Measurements from ENCODE around the gene AGPAT1. TPM values are rescaled to one million over a fixed set of nuclear protein-coding genes. Genes with fewer than 3 reads are reported as not detected.

AGPAT1 gene
- 10 to 100 TPM; 32.0 to 58.7 (median 42.0) TPM for total RNA-seq

- in situ Hi-C loops (cut with MboI; ENCODE audit: low sequenced_read_pairs in 4 of 4) (loop anchor here in 3 of 4 donors (25.0 kb wide), 6 partner anchors 214 to 1564 kb away; partner anchors contain the start of genes BRD2 (in 3 of the 3), HLA-DMA (in 3 of the 3), APOM (in 2 of the 3) and BAG6 (in 2 of the 3)), intact Hi-C loops (cut with DNase I; ENCODE audit: low total_unique reads) (loop anchor here (1.0 to 10.0 kb wide), 8 partner anchors 46 to 1139 kb away; partner anchors contain the start of genes B3GALT4, BRD2, CSNK2B and DXO)
- peak; percentile 56 to 63 for ATAC-seq
These were observed at the start of gene AGPAT1 for GRCh38 chr6:32175711-32176475. AGPAT1 (minus strand) TSS chr6:32176084; CDS start chr6:32171496, 4,588 bp downstream.

GRCh38 chr6:32224696-32225095, 48.8 kb upstream of the AGPAT1 start:
- H3K36me3 ChIP-seq: no peaks in the 10 kb centered on the region
- no peaks in the 10 kb centered on the region for H3K9me3 ChIP-seq
- no peaks in the 10 kb centered on the region for H3K4me1 ChIP-seq
- intact Hi-C loops (cut with DNase I; ENCODE audit: low total_unique reads): no loop called here
- no peak overlapping the region for H3K4me3 ChIP-seq
- ATAC-seq (no peak), DNase-seq (no peak)
- no peak for TF ChIP-seq POLR2A (IDR thresholded peaks at IDR 0.05)
- no peak for TF ChIP-seq CTCF (IDR thresholded peaks at IDR 0.05 in 4 of 5, conservative IDR thresholded peaks at IDR 0.05 in 1 of 5)
- in situ Hi-C loops (cut with MboI; ENCODE audit: low sequenced_read_pairs in 4 of 4): loop anchor here in 2 of 4 donors (25.0 kb wide), 1 partner anchor 563 kb away; no protein-coding TSS in a partner anchor
- H3K27me3 ChIP-seq: no peaks in the 10 kb centered on the region
- H3K27ac ChIP-seq: peak overlapping the region; percentile 52 to 74 (median 68)

More at GRCh38 chr6:32175711-32176475, at the start of gene AGPAT1:
- TF ChIP-seq POLR2A (IDR thresholded peaks at IDR 0.05): peak; percentile 69 to 83
- TF ChIP-seq CTCF (IDR thresholded peaks at IDR 0.05 in 4 of 5, conservative IDR thresholded peaks at IDR 0.05 in 1 of 5): no peak
- H3K27me3 ChIP-seq: no peaks in the 10 kb centered on the region
- H3K36me3 ChIP-seq: peaks cover 0 to 13% of the 10 kb centered on the region in 2 donors
- H3K4me3 ChIP-seq: peak within 1 kb of the TSS; percentile 81 to 99 (median 96)
- peak; percentile 96 to 98 for DNase-seq
- H3K9me3 ChIP-seq: no peaks in the 10 kb centered on the region
- peak within 1 kb of the TSS; percentile 92 to 99 (median 96) for H3K27ac ChIP-seq
- H3K4me1 ChIP-seq: peaks cover 35 to 40% of the 10 kb centered on the region in 2 donors

- Histone ChIP-seq H3K27ac (peak within 1 kb of the TSS; percentile 52 to 74 (median 68)), H3K4me1 (no peaks in the 10 kb centered on the region), H3K27me3 (no peaks in the 10 kb centered on the region), H3K36me3 (no peaks in the 10 kb centered on the region), H3K9me3 (no peaks in the 10 kb centered on the region), H3K4me3 (peak within 1 kb of the TSS; percentile 0 to 50 (median 31))
- ATAC-seq (peak; percentile 62 to 67), DNase-seq (no peak)
- intact Hi-C loops (cut with DNase I; ENCODE audit: low total_unique reads): no loop called here
- in situ Hi-C loops (cut with MboI; ENCODE audit: low sequenced_read_pairs in 4 of 4): no loop called here
- TF ChIP-seq CTCF (IDR thresholded peaks at IDR 0.05 in 4 of 5, conservative IDR thresholded peaks at IDR 0.05 in 1 of 5) (no peak), POLR2A (IDR thresholded peaks at IDR 0.05) (peak; percentile 23 to 67)
These were observed 47.7 kb upstream of the AGPAT1 start, which contains the start of gene NOTCH4 for GRCh38 chr6:32223258-32224235. NOTCH4 (minus strand) TSS chr6:32224067; CDS start chr6:32223928, 139 bp downstream.
